Lower lobe of right lung (tissue), 2 donors: Measurements from ENCODE around the gene RHOG. TPM values are rescaled to one million over a fixed set of nuclear protein-coding genes. Genes with fewer than 3 reads are reported as not detected.
A peak's percentile ranks its signal among the peaks of the same experiment; 100 is the strongest.

ENCODE experiments used
- ATAC-seq, 2 donors: fragments of 200-7000 bp; cut with Tn5 transposase; one replicate each; pipeline ENCODE4 v1.9.1; 2020 to 2022; ENCODE audit warnings: mild to moderate bottlenecking in 2 of 2, moderate library complexity in 2 of 2
- DNase-seq: peaks from one replicate; pipeline ENCODE4 v3.0.0-alpha.2; 2020
- H3K27ac ChIP-seq: fragments of 200-600 bp; one replicate; pipeline ENCODE4 v1.8.0; 2022
- H3K27me3 ChIP-seq: fragments of 200-600 bp; one replicate; pipeline ENCODE4 v1.8.0; 2022; ENCODE audit warnings: low read depth
- H3K36me3 ChIP-seq: fragments of 200-600 bp; one replicate; pipeline ENCODE4 v1.8.0; 2022; ENCODE audit warnings: mild to moderate bottlenecking
- H3K4me1 ChIP-seq: fragments of 200-600 bp; one replicate; pipeline ENCODE4 v1.8.0; 2022
- H3K4me3 ChIP-seq: fragments of 200-600 bp; one replicate; pipeline ENCODE4 v1.8.0; 2022; ENCODE audit warnings: mild to moderate bottlenecking
- H3K9me3 ChIP-seq: fragments of 200-600 bp; one replicate; pipeline ENCODE4 v1.8.0; 2022
- CTCF ChIP-seq: fragments of 200-600 bp; IDR thresholded peaks from one replicate; pipeline ENCODE4 v1.8.0; 2022; ENCODE audit warnings: antibody characterized with exemption, mild to moderate bottlenecking
- intact Hi-C: fragments of 100-400 bp; cut with DNase I; formaldehyde crosslinking; loops from one replicate; pipeline ENCODE4 v1.11.0; 2022
- total RNA-seq: library from RNA; stranded (reverse); fragmentation: NEBNext Ultra II Directional; extraction: Animal tissue kit (Norgen Biotek cat#: 25700); gene quantifications from one replicate; pipeline ENCODE4 v1.2.1, GENCODE V29; 2021
- donor health status: DM: no; HTN: yes; CAD: no; lungs with severe emphysema.

RHOG gene
- total RNA-seq, 1 donor from 2014 or later: 86.5 TPM

GRCh38 chr11:3882655-3883054, 41.9 kb upstream of the RHOG start:
- DNase-seq: no peak
- Histone ChIP-seq H3K4me1 (peaks cover 23% of the 10 kb centered on the region), H3K27me3 (no peaks in the 10 kb centered on the region), H3K9me3 (no peaks in the 10 kb centered on the region), H3K36me3 (no peaks in the 10 kb centered on the region), H3K27ac (no peak overlapping the region), H3K4me3 (no peak overlapping the region)
- TF ChIP-seq CTCF: no peak
- ATAC-seq: no peak
- intact Hi-C loops: no loop called here

GRCh38 chr11:3880724-3881123, 40.0 kb upstream of the RHOG start:
- no peak for TF ChIP-seq CTCF
- Histone ChIP-seq H3K9me3 (no peaks in the 10 kb centered on the region), H3K27ac (peak overlapping the region; percentile 31), H3K4me3 (no peak overlapping the region), H3K27me3 (no peaks in the 10 kb centered on the region), H3K36me3 (no peaks in the 10 kb centered on the region), H3K4me1 (peaks cover 30% of the 10 kb centered on the region)
- no peak for ATAC-seq
- no peak for DNase-seq
- intact Hi-C loops: no loop called here

GRCh38 chr11:3879967-3880542, 39.3 kb upstream of the RHOG start:
- no peak for DNase-seq
- Histone ChIP-seq H3K4me1 (peaks cover 30% of the 10 kb centered on the region), H3K27ac (peak overlapping the region; percentile 32), H3K27me3 (no peaks in the 10 kb centered on the region), H3K9me3 (no peaks in the 10 kb centered on the region), H3K36me3 (no peaks in the 10 kb centered on the region), H3K4me3 (no peak overlapping the region)
- ATAC-seq: peak; percentile 64 to 65
- intact Hi-C loops: no loop called here
- TF ChIP-seq CTCF: no peak

GRCh38 chr11:3879216-3879966, 38.6 kb upstream of the RHOG start:
- Histone ChIP-seq H3K27me3 (no peaks in the 10 kb centered on the region), H3K4me1 (peaks cover 30% of the 10 kb centered on the region), H3K27ac (peak overlapping the region; percentile 32), H3K9me3 (no peaks in the 10 kb centered on the region), H3K36me3 (no peaks in the 10 kb centered on the region), H3K4me3 (no peak overlapping the region)
- no peak for ATAC-seq
- DNase-seq: no peak
- no peak for TF ChIP-seq CTCF
- intact Hi-C loops: no loop called here

- H3K27ac ChIP-seq: no peak overlapping the region
- ATAC-seq (no peak), DNase-seq (no peak)
- H3K27me3 ChIP-seq: no peaks in the 10 kb centered on the region
- intact Hi-C loops: no loop called here
- H3K36me3 ChIP-seq: no peaks in the 10 kb centered on the region
- peaks cover 30% of the 10 kb centered on the region for H3K4me1 ChIP-seq
- H3K9me3 ChIP-seq: no peaks in the 10 kb centered on the region
- TF ChIP-seq CTCF: no peak
- H3K4me3 ChIP-seq: no peak overlapping the region
Measured at GRCh38 chr11:3878258-3878584, 37.5 kb upstream of the RHOG start.
